ENCODE results near the gene DYNLT3. TPM values are rescaled to one million over a fixed set of nuclear protein-coding genes. Genes with fewer than 3 reads are reported as not detected.
A peak's percentile ranks its signal among the peaks of the same experiment; 100 is the strongest.

DYNLT3 gene
- total RNA-seq = 79.9 and 87.0 TPM in 2 replicates

- no peak for TF ChIP-seq CTCF (IDR thresholded peaks at IDR 0.05; ENCODE audit: insufficient read depth, low read depth, low read length)
- peak; percentile 65 for DNase-seq (ENCODE audit: low read depth)
- peak within 1 kb of the TSS; percentile 72 for H3K4me3 ChIP-seq (ENCODE audit: low read depth, low read length)
Measured at GRCh38 chrX:37846934-37847732, at the start of gene DYNLT3. Gene DYNLT3 (minus strand): TSS chrX:37847571. CDS start chrX:37847510, 61 bp downstream.

- TF ChIP-seq CTCF (IDR thresholded peaks at IDR 0.05; ENCODE audit: insufficient read depth, low read depth, low read length) = no peak
- no peak for DNase-seq (ENCODE audit: low read depth)
- H3K4me3 ChIP-seq (ENCODE audit: low read depth, low read length) = no peak overlapping the region
Measured at GRCh38 chrX:37896511-37896890, 49.1 kb upstream of the DYNLT3 start.

GRCh38 chrX:37895795-37896510 lies 48.6 kb upstream of the DYNLT3 start:
- DNase-seq (ENCODE audit: low read depth) = no peak
- H3K4me3 ChIP-seq (ENCODE audit: low read depth, low read length) = no peak overlapping the region
- no peak for TF ChIP-seq CTCF (IDR thresholded peaks at IDR 0.05; ENCODE audit: insufficient read depth, low read depth, low read length)

GRCh38 chrX:37894725-37895124 lies 47.4 kb upstream of the DYNLT3 start:
- no peak overlapping the region for H3K4me3 ChIP-seq (ENCODE audit: low read depth, low read length)
- TF ChIP-seq CTCF (IDR thresholded peaks at IDR 0.05; ENCODE audit: insufficient read depth, low read depth, low read length) = no peak
- DNase-seq (ENCODE audit: low read depth) = no peak

- DNase-seq (ENCODE audit: low read depth) = no peak
- H3K4me3 ChIP-seq (ENCODE audit: low read depth, low read length) = no peak overlapping the region
- no peak for TF ChIP-seq CTCF (IDR thresholded peaks at IDR 0.05; ENCODE audit: insufficient read depth, low read depth, low read length)
Measured at GRCh38 chrX:37888010-37888409, 40.6 kb upstream of the DYNLT3 start.

GRCh38 chrX:37887347-37887746 lies 40.0 kb upstream of the DYNLT3 start:
- TF ChIP-seq CTCF (IDR thresholded peaks at IDR 0.05; ENCODE audit: insufficient read depth, low read depth, low read length) = no peak
- H3K4me3 ChIP-seq (ENCODE audit: low read depth, low read length) = no peak overlapping the region
- no peak for DNase-seq (ENCODE audit: low read depth)

Data from fibroblast of villous mesenchyme (primary cell).